Bronchial epithelial cell (primary cell): ENCODE data around the gene VMO1. TPM values are rescaled to one million over a fixed set of nuclear protein-coding genes. Genes with fewer than 3 reads are reported as not detected.

Experiments
- DNase-seq: peaks from one replicate; pipeline ENCODE4 v3.0.0-alpha.2; 2010; ENCODE audit warnings: low read depth
- FAIRE-seq: peaks from 2 replicates; lab custom pipeline; 2011; peaks lifted over from hg19 to GRCh38; lab: Jason Lieb, UNC
- H3K27me3 ChIP-seq: 2 replicates; pipeline ENCODE4 v1.5.1; 2011; ENCODE audit warnings: low read length; ENCODE audit not compliant: control insufficient read depth, insufficient read depth
- H3K36me3 ChIP-seq: 2 replicates; pipeline ENCODE4 v1.5.1; 2011; ENCODE audit warnings: low read length; ENCODE audit not compliant: control insufficient read depth, insufficient read depth
- H3K4me3 ChIP-seq: 2 replicates; pipeline ENCODE4 v1.5.1; 2011; ENCODE audit warnings: mild to moderate bottlenecking, low read depth, low read length, control low read depth
- CTCF ChIP-seq: IDR thresholded peaks from 2 replicates; pipeline ENCODE4 v1.5.1; 2011; ENCODE audit warnings: mild to moderate bottlenecking, moderate library complexity, low read length, control low read depth, inconsistent platforms; ENCODE audit not compliant: insufficient read depth, severe bottlenecking
- total RNA-seq: library from RNA; depleted of rRNA; stranded (reverse); fragments of >200 nt; gene quantifications from 2 replicates; pipeline ENCODE4 v1.2.1, GENCODE V29; 2014

VMO1 gene
- total RNA-seq, 1 donor from 2014 or later = not detected

GRCh38 chr17:4795168-4795567 lies 9.0 kb upstream of the VMO1 start:
- H3K27me3 ChIP-seq = no peaks in the 10 kb centered on the region
- peaks cover 11% of the 10 kb centered on the region for H3K36me3 ChIP-seq
- DNase-seq (no peak), FAIRE-seq (no peak)
- H3K4me3 ChIP-seq = no peak overlapping the region
- TF ChIP-seq CTCF = no peak

GRCh38 chr17:4790705-4791088 lies 4.5 kb upstream of the VMO1 start:
- H3K27me3 ChIP-seq = no peaks in the 10 kb centered on the region
- DNase-seq = no peak
- H3K36me3 ChIP-seq = no peaks in the 10 kb centered on the region
- FAIRE-seq = no peak
- TF ChIP-seq CTCF = no peak
- H3K4me3 ChIP-seq = peak overlapping the region; percentile 77

GRCh38 chr17:4789951-4790704 lies 4.0 kb upstream of the VMO1 start:
- peak; percentile 84 for TF ChIP-seq CTCF
- peak; percentile 98 for DNase-seq
- Histone ChIP-seq H3K27me3 (peaks cover 3% of the 10 kb centered on the region), H3K36me3 (no peaks in the 10 kb centered on the region), H3K4me3 (peak overlapping the region; percentile 77)
- peak; percentile 93 for FAIRE-seq

- no peak for TF ChIP-seq CTCF
- Histone ChIP-seq H3K4me3 (peak overlapping the region; percentile 77), H3K36me3 (no peaks in the 10 kb centered on the region), H3K27me3 (peaks cover 3% of the 10 kb centered on the region)
- FAIRE-seq = no peak
- DNase-seq = no peak
These were observed 3.5 kb upstream of the VMO1 start for GRCh38 chr17:4789701-4789950.

GRCh38 chr17:4788807-4789700 lies 2.9 kb upstream of the VMO1 start, which contains the start of gene GLTPD2:
GLTPD2 (plus strand) TSS chr17:4788964; CDS start chr17:4789012, 48 bp downstream.
- DNase-seq = no peak
- TF ChIP-seq CTCF = no peak
- no peak for FAIRE-seq

More at GRCh38 chr17:4788807-4789700, 2.9 kb upstream of the VMO1 start, which contains the start of gene GLTPD2:
- no peaks in the 10 kb centered on the region for H3K36me3 ChIP-seq
- peaks cover 4% of the 10 kb centered on the region for H3K27me3 ChIP-seq
- H3K4me3 ChIP-seq = peak within 1 kb of the TSS; percentile 77
